HG03135 (cell line): ENCODE measurements around the gene RNF208.
A peak's percentile ranks its signal among the peaks of the same experiment; 100 is the strongest.
"Not testable (repeated sequence)": the region's sequence is repeated elsewhere in the genome, so short reads cannot be mapped to it uniquely, and the experiment has no call there.

Experiments used
- ATAC-seq: cut with Tn5 transposase; IDR thresholded peaks from one replicate; pipeline ENCODE4 v1.9.1; 2021; ENCODE audit warnings: mild to moderate bottlenecking, moderate library complexity; ENCODE audit not compliant: unreplicated experiment

Gene RNF208

DNA sequence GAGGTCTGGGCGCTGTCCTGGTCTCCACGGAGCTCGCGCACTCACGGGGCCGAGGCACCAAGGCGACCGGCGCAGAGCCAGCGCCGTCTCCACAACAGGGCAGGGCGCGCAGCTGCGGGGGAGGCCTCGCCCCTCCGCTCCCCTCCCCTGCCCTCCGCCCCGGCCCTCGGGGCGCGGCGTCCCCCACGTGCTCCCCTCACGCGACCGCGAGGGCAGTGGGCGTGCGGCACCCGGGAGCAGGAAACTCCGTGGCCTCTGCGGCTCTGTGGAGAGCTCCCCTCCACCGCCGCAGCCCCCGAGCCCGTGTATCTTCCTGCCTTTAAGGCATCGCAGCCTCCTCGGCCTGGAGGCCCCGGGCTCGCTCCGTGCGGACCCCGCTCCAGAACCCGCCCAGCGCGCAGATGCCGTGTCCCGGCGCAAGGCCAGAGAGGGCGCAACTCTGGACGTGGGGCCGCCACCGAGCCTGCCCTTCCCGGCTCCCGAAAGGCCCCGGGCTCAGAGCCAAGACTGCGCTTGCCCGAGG lies 18.3 kb upstream of the RNF208 start:
- peak; percentile 29 for ATAC-seq

DNA sequence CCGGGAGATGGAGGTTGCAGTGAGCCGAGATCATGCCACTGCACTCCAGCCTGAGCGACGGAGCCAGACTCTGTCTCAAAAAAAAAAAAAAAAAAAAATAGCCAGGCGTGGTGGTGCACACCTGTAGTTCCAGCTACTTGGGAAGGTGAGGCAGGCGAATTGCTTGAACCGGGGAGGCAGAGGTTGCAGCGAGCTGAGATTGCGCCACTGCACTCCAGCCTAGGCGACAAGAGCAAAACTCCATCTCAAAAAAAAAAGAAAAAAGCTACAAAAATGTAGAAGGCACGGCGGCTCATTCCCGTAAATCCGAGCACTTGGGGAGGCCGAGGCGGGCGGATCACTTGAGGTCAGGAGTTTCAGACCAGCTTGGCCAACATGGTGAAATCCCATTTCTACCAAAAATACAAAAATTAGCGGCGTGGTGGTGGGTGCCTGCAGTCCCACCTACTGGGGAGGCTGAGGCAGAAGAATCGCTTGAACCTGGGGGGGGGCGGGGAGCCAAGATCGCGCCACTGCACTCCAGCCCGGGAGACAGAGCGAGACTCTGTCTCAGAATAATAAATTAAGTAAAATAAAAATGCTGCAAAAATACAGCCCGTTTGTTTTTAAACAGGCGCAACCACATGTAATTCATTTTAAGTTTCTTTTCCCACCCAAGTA lies 17.6 kb upstream of the RNF208 start:
- not testable (repeated sequence) for ATAC-seq

DNA sequence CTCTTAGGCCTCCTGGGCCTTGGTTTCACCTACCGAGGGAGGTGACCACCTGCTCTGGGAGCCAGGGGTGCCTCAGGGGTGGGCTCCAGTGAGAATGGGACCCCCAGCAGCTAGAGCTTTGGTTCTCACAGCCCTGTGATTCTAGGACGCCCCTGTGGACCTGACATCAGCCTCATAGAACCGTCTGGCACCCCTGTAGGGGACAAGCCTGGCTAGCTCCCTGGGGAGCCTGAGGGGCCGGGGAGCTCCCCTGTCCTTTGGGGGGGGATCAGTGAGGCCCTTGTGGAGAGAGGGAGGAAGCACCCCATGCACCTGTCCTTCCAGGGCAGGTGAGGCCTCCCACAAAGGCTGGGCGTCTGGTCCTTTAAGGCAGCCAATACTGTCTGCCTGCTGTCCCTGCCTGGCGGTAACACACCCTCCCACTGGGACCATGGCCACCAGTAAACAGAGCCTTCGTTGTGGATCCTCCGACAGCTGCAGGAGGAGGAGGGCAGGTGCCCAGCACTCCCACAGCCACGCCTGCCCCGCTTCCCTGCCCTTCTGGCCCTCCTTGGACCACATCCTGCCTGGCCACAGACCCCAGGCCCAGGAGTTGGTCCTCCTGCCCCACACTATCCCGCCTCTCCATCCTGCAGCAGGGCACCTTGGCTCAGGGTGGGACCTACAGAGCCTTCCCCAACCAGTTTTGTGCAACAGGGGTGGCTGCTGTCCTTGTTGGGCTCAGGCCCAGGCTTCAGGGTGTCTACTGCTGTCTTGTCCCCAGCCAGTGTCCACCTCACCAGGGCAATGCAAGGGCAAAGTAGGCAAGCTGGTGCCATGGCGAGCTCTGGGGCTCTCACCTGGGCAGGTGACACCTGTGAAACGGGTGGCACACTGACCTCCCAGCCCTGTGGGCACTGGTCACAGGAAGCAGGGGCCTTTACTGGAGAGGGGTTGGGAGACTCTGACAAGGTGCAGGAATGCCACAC lies 16.0 kb upstream of the RNF208 start:
- no peak for ATAC-seq

DNA sequence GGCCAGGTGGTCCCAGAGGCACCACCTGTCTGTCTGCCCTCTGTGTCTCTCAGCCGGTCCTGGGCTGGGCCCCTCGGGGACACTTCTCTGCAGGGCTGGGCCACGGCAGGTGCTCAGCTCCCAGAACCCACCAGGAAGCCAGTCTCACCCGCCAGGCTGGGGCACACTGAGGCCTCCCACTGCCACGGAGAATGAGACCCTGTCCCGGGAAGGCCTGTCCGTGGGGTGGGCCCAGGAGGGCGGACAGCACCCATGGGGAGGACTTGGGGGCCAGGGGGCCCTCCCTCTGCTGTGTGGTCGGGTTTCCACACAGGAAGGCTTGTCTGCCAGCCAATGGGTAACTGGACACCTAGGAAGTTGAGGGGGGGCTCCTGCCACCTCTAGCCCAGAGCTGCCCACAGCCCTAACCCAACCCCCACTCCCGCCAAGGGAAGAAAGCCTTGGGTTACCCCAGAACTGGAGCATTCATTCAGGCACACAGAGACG lies 14.9 kb upstream of the RNF208 start:
- ATAC-seq: no peak

DNA sequence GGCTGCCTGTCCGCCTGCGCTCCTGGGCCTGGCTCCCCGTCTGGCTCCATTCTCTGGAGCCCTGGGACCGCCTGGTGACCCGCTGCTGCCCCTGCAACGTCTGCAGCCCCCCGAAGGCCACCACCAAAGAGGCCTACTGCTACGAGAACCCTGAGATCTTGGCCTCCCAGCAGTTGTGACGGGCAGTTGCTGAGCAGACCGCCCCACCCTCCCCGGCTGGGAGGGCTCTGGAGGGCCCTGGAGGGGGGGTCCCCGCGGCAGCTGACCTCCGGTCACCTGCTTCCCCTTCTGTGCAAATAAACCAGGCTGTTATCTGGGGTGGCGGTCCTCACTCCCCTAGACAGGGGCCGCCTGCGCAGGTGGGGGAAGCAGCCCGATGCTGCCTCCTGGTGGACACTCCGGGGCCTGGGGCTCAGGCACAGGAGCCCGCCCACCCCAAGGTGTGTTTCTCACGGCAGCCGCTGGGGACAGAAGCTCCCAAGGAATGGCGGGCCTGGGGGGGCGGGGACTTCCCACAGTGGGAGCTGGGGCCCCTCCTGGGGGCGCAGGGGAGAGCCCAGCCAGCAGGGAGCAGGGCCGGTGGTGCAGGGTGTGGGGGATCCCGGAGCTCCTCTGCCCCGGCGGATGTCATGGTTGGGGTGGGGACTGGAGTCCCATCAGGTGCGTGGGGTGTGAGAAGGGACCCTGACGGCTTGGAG lies 14.3 kb upstream of the RNF208 start:
- peak; percentile 19 for ATAC-seq

DNA sequence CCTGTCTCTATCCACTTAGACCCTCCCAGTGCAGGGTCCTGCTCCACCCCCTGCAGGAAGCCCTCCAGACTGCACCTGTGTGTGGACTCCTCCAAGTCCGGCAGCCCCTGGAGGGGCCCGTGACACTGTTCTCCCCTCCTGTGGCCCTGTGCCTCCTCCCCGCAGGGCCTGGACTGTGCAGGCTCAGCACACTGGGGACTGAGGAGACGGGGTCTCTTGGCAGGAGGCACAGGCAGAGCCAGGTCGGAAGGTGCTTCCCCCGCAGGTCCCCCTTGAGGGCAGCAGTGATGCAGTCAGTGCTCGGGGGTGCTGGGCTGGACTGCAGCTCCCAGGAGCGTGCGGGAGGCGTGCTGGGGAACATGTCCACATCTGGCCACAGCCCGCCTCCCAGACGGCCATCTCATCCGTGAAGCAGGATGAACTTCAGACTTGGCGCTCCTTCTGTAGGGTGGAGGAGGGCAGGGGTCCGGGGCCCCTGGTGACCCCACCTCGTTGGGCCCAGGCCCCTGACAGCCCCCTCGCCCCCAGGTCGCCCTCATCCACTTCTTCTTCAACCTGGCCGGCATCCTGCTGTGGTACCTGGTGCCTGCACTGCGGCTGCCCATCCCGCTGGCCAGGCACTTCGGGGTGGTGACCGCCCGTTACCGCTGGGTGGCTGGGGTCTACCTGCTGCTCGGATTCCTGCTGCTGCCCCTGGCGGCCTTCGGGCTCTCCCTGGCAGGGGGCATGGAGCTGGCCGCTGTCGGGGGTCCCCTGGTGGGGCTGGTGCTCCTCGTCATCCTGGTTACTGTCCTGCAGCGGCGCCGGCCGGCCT lies 13.6 kb upstream of the RNF208 start:
- ATAC-seq: no peak

DNA sequence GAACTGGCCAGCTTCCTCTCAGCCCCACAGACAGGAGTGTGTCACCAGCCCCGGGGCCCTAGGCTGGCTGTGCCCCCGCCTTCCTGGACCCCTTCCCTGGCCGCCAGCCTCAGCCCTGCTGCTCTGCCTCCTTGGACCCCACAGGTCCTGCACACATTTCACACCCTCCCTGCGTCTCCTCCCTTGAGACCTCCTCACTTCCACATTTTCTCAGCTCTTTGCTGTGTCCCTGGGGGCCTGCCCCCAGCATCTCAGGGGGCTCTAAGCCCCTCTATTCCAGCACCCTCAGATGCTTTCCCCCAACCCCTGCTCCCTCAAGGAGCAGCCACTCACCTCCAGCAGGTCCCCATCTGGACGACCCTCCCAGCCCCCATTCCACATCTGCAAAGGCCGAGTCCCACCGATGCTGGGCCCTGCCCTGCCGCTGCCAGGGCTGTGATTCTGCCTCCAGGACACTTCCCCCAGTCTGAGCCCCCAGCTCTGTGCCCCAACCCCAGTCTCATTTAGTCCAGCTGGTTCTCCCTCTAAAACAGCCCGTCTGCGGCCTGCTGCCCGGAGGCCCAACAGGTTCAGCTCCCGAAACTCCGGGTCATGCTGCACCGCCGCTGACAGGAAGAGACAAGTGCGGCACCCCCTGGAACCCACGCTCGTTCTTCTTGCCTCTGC lies 12.9 kb upstream of the RNF208 start:
- ATAC-seq: no peak

DNA sequence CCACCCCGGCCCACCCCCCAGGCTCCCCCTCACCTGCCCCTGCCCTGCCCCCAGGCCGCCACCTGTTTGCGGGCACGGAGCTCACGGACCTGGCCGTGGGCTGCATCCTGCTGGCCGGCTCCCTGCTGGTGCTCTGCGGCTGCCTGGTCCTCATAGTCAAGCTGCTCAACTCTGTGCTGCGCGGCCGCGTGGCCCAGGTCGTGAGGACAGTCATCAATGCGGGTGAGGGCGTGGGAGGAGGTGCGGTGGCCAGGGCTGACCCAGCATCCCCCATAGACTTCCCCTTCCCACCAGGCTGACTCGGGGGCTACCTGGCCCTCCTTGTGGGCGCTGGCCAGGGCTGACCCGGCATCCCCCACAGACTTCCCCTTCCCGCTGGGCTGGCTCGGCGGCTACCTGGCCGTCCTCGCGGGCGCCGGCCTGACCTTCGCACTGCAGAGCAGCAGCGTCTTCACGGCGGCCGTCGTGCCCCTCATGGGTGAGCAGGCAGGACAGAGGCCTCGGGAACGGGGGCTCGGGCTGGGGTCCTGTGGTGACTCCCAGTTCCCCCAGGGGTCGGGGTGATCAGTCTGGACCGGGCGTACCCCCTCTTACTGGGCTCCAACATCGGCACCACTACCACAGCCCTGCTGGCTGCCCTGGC lies 12.1 kb upstream of the RNF208 start:
- ATAC-seq: no peak

DNA sequence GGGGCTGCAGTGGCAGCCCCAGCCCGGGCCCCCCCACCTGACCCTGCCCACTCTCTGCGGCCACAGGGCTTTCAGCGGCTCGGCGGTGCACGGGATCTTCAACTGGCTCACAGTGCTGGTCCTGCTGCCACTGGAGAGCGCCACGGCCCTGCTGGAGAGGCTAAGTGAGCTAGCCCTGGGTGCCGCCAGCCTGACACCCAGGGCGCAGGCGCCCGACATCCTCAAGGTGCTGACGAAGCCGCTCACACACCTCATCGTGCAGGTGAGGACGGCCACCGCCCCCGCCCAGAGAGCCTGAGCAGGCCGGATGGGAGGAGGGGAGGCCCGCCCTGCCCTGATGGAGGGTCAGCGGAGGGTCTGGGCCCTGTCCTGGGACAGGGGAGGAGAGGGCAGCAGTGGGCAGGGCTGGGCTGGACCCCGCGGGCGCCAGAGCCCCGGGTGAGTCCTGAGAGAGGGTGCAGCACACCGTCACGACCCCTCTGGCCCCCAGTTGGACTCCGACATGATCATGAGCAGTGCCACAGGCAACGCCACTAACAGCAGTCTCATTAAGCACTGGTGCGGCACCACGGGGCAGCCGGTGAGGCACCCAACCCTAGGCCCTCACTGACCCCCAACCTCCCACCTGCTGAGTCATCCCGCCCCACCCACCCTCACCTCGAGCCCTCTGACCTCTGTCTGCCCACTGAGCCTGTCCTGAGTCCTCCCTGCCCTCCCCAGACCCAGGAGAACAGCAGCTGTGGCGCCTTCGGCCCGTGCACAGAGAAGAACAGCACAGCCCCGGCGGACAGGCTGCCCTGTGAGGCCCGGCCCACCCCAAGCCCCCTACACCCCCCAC lies 11.3 kb upstream of the RNF208 start:
- ATAC-seq: no peak

DNA sequence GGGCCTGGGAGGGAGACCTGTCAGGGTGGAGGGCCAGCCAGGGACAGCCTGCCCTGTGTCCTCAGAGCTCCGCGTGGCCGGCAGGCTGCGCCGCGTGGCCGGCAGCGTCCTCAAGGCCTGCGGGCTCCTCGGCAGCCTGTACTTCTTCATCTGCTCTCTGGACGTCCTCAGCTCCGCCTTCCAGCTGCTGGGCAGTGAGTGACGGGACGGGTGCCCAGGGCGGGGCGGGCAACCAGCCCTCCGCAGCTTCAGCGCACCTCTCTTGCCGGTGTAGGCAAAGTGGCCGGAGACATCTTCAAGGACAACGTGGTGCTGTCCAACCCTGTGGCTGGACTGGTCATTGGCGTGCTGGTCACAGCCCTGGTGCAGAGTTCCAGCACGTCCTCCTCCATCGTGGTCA lies 10.5 kb upstream of the RNF208 start:
- no peak for ATAC-seq

DNA sequence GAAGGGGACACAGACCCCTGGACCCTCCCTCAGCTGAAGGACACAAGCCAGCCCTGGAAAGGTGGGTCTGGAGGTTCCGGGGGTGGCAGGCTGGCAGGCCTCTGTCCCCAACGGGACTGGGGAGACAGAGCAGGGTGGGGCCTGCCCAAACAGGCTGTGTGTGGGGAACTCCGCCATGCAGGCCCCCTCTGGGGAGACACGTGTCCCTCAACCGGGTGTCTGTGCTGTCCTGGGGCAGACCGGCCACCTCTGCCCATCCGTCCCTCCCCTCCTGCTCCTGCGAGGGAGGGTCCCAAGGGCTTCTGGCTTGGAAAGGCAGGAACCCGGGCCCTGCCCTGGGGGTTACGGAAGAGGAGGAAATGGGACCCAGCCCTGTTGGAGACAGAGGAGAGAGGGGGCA lies 10.1 kb upstream of the RNF208 start:
- ATAC-seq: no peak

DNA sequence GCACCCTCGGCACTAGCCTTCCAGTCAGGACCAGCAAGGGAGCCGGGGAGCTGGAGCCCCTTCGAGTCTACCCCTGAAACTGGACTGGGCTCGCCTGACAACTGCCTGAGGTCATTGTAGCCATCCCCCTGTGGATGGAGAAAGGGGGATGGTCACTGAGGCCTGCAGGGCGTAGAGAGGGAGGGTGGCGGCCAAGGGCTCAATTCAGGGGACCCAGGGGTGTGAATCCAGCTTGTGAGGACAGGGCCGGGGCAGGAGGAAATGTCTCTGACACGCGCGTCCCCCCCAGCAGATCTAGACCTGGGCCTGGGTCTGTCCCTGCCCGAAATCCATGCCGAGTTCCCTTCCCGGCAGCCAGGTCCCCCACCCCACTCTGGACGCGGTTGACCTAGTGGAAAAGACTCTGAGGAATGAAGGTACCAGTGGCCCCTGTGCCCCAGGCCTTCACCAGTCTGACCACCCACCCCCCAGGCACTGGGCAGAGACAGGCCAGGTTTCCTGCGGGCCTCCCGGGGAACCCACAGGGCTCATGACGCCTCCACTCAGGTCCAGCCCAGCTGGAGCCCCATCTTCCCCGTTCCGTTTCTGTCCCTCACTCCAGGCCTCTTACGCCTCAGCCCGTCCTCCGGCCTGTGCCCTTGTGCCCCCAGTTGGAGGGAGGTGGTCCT lies 9.5 kb upstream of the RNF208 start:
- ATAC-seq: no peak

DNA sequence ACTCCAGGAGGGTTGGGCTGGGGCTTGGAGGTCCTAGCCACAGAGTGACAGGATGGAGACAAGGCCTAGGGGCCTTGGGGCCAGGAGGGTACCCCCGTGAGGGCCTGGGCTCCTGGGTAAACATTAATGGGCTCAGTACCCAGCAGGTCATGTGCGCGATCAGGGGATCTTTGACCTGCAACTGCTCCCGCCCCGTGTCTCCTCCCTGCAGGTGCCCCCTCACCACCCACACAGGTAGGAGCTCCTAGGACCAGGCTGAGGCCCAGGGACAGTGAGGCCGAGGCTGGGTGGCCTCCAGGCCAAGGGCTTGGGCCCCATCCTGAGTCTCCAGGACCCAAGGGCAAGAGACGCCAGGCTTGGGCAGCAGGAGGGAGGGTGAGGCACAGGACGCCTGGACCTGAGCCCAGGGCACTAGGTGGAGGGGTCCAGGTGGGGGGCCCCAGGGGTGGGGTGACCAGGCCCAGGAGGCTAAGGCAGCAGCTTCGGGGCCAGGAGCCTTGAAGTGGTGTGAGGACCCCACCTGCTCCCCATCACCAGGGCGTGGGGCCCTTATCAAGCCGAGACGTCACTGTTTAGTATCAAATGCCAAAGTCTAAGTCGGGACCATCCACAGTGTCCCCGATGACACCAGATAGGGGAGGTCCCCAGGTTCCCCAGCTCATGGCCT lies 8.8 kb upstream of the RNF208 start, which contains the start of gene SLC34A3:
Gene SLC34A3, plus strand, starts transcription at position 197 of the 667 bp plus-strand sequence. CDS start 802 bp downstream, outside the sequence.
- no peak for ATAC-seq

DNA sequence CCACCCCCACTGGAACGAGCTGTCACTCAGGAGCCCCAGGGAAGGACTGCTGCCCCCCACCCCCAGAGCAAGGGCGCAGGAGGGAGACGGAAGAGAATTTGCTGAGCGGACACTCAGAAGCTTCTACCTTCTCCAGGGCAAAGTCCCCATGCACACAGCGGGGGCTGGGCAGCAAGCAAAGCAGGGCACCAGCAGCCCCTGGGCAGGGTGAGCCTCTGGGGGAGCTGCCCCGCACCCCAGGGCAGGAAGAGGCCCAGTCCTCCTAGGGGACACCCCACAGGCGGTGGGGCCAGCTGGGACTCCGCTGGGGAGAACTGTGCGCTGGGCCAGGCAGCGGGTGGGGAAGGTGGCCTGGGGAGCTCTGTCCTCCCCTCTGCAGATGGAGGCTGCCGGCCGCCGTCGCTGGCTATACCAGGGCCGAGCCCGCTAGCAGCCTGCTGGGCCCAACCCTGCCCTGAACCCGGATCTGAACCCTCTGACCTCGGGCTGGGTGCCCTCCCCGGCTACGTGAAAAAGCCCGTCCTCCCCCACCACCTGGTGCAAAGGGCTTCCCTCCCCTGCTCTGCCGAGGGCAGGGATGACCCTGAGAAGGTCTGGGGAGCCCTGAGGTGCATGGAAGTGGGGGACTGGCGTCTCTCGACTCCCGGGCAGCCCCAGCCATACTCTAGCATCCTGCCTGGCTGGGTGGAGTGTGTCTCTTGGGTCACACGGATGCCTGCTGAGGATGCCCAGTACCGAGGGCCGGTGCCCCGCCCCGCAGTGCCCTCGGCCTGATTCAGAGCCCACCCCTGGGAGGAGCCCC lies 8.1 kb upstream of the RNF208 start:
- ATAC-seq: no peak

DNA sequence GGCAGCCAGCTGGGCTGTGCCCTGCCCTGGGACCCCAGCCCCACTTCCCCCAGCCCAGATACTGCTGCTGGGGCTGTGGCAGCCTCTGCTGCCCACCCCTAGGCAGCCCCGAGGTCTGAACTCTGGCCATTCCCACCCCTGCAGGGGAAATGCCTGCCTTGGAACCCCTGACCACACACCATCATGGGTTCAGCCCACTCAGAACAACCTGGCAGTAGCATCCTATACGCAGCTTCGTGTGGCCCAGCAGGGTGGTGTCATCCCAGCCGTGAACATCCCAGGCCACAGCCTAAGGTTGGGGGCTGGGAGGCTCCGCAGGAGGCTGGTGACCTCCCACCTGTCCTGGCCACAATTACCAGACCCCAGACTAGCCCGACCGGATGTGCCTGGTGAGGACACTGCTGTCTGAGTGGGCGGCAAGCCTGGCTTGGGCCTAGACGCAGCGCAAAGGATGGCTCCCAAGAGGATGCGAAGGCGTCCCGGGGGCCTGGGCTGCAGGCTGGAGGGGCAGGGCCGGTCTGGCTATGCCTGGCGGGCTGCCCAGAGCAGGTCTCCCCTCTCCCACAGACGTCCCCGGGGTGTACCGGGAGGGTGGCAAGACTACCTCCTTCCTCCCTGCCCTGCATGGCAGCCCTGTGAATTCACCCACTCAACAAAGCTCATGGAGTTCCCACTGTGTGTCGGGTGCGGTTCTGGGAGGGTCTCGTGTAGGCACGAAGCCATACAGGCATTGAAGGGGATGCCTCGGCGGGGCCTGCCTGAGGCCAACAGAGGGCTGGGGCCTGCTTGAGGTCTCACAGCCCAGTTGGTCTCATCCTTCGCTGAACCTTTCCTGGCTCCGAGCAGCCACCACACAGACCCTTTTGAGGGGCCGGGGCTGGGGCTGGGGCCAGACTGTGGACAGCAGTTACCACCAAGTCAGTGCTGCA lies 7.2 kb upstream of the RNF208 start:
- no peak for ATAC-seq
